Embryonic facial prominence (tissue), 1 donor: ENCODE data around the gene GRIA4.
"Not testable (repeated sequence)": the region's sequence is repeated elsewhere in the genome, so short reads cannot be mapped to it uniquely, and the experiment has no call there.

ENCODE experiments used
- DNase-seq: peaks from one replicate; pipeline ENCODE4 v3.0.0-alpha.2; 2016; ENCODE audit errors: extremely low spot score

The GRIA4 gene

GRCh38 chr11:105719073-105719822 is 109.4 kb downstream of the GRIA4 start:
- no peak for DNase-seq

GRCh38 chr11:105720096-105720495 is 110.2 kb downstream of the GRIA4 start:
- no peak for DNase-seq

GRCh38 chr11:105723269-105723668 is 113.4 kb downstream of the GRIA4 start:
- DNase-seq: no peak

- no peak for DNase-seq
Observed at GRCh38 chr11:105732611-105733010, 122.7 kb downstream of the GRIA4 start.

GRCh38 chr11:105734426-105734825 is 124.6 kb downstream of the GRIA4 start:
- DNase-seq: no peak

GRCh38 chr11:105738251-105738650 is 128.4 kb downstream of the GRIA4 start:
- DNase-seq: no peak

GRCh38 chr11:105738986-105739795 is 129.3 kb downstream of the GRIA4 start:
- no peak for DNase-seq

- DNase-seq: no peak
Observed at GRCh38 chr11:105740164-105740903, 130.5 kb downstream of the GRIA4 start.

GRCh38 chr11:105741488-105742020 is 131.7 kb downstream of the GRIA4 start:
- DNase-seq: no peak

- DNase-seq: no peak
Observed at GRCh38 chr11:105754260-105754659, 144.4 kb downstream of the GRIA4 start.

- DNase-seq: no peak
Observed at GRCh38 chr11:105754716-105755115, 144.8 kb downstream of the GRIA4 start.

- no peak for DNase-seq
Observed at GRCh38 chr11:105757107-105757506, 147.2 kb downstream of the GRIA4 start.

- no peak for DNase-seq
Observed at GRCh38 chr11:105763594-105763993, 153.7 kb downstream of the GRIA4 start.

GRCh38 chr11:105767931-105768330 is 158.1 kb downstream of the GRIA4 start:
- no peak for DNase-seq

- no peak for DNase-seq
Observed at GRCh38 chr11:105769627-105770026, 159.8 kb downstream of the GRIA4 start.

- not testable (repeated sequence) for DNase-seq
Observed at GRCh38 chr11:105773452-105773851, 163.6 kb downstream of the GRIA4 start.

- DNase-seq: no peak
Observed at GRCh38 chr11:105774899-105775298, 165.0 kb downstream of the GRIA4 start.

GRCh38 chr11:105780781-105781525 is 171.1 kb downstream of the GRIA4 start:
- no peak for DNase-seq

- DNase-seq: no peak
Observed at GRCh38 chr11:105781807-105782206, 171.9 kb downstream of the GRIA4 start.

- no peak for DNase-seq
Observed at GRCh38 chr11:105783216-105783615, 173.3 kb downstream of the GRIA4 start.

- DNase-seq: not testable (repeated sequence)
Observed at GRCh38 chr11:105785850-105786249, 176.0 kb downstream of the GRIA4 start.
